ENCODE results near the gene ZMYM2.

GRCh38 chr13:20043207-20043925 is 84.8 kb downstream of the ZMYM2 start:
- TF ChIP-seq POLR2AphosphoS5 (IDR thresholded peaks at IDR 0.05; ENCODE audit: low read depth, low read length) = no peak
- TF ChIP-seq POLR2A (IDR thresholded peaks at IDR 0.05; ENCODE audit: low read depth, low read length) = no peak

Measured in GM12892 (cell line).